ENCODE measurements around the gene MAPK8. TPM values are rescaled to one million over a fixed set of nuclear protein-coding genes. Genes with fewer than 3 reads are reported as not detected.

MAPK8 gene
- total RNA-seq, 1 donor from 2014 or later: 43.2 TPM

DNA sequence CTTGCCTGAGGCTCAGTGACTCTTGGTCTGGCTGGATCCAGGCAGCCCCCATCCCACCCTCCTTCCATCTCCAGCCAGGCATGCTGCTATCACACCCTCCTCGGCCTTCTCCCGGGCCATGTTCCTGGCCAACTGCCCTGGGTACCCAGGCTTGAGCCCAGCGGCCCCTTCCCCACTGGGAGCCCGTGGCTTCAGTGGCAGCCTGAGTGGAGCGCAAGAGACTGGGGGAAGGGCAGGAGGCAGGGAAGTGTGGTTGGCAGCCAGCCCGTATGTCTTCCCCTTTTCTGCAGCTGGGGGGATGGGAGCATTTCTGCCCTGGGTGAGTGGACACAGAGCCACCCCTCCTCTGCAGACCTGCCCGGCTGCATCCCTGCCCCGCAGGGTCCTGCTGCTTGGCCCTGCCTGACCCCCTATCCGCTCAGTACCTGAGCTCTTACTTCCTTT lies 149.9 kb downstream of the MAPK8 start:
- H3K36me3 ChIP-seq (ENCODE audit: control insufficient read depth, insufficient read depth, low read length): peaks cover 7% of the 10 kb centered on the region
- FAIRE-seq: no peak
- no peaks in the 10 kb centered on the region for H3K27me3 ChIP-seq (ENCODE audit: control insufficient read depth, insufficient read depth, low read length)
- no peak for DNase-seq (ENCODE audit: low read depth)
- TF ChIP-seq, protein P1, sequence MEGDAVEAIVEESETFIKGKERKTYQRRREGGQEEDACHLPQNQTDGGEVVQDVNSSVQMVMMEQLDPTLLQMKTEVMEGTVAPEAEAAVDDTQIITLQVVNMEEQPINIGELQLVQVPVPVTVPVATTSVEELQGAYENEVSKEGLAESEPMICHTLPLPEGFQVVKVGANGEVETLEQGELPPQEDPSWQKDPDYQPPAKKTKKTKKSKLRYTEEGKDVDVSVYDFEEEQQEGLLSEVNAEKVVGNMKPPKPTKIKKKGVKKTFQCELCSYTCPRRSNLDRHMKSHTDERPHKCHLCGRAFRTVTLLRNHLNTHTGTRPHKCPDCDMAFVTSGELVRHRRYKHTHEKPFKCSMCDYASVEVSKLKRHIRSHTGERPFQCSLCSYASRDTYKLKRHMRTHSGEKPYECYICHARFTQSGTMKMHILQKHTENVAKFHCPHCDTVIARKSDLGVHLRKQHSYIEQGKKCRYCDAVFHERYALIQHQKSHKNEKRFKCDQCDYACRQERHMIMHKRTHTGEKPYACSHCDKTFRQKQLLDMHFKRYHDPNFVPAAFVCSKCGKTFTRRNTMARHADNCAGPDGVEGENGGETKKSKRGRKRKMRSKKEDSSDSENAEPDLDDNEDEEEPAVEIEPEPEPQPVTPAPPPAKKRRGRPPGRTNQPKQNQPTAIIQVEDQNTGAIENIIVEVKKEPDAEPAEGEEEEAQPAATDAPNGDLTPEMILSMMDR (IDR thresholded peaks at IDR 0.05; ENCODE audit: insufficient read depth, low read length, severe bottlenecking): no peak
- no peak overlapping the region for H3K4me3 ChIP-seq (ENCODE audit: low read depth, low read length)

DNA sequence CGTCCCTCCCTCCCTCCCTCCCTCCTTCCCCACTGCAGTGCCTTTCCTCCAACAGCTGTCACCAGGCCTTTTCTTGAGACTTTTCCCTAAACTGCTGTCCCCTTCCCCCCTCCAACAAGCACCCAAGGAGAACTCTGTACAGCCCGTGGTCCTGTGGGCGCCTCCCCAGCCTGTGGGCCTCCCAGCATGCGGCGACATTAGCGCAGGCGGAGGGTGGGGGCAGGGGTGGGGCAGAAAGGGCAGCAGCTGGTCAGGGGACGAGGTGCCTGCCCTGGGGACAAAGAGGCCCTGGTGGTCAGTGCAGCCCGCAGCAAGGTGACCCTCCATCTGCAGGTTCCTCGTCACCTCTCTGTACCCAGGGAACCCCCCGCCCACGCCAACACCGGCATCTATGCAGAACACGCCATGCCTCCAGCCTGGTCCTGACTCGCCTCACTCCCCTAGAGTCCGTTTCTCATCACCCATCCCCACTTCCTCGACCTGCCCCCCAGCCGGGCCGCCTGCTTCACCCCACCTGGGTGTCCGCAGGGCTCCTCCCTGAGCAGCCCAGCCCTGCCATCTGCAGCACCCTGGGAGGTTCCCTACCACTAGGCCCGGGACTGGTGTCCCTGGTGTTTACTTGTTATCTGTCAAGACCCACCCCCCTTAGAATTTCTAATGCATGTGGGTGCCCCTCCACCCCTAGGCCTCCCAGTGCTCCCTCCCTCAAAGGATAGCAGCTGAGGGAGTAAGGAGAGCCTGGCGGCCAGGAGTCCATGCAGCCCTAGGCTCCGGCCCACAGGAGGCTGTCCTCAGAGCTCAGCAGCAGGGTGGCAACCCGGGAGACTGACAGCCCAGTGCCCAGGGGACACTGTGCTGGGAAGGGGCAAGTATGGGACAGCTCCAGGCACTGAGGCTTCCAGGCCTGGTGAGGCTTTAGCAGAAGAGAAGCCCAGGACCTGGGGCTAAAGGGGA lies 150.6 kb downstream of the MAPK8 start:
- Histone ChIP-seq H3K27me3 (ENCODE audit: control insufficient read depth, insufficient read depth, low read length) (no peaks in the 10 kb centered on the region), H3K36me3 (ENCODE audit: control insufficient read depth, insufficient read depth, low read length) (peaks cover 7% of the 10 kb centered on the region), H3K4me3 (ENCODE audit: low read depth, low read length) (no peak overlapping the region)
- TF ChIP-seq, protein P1 (IDR thresholded peaks at IDR 0.05; ENCODE audit: insufficient read depth, low read length, severe bottlenecking): no peak
- DNase-seq (ENCODE audit: low read depth): no peak
- FAIRE-seq: no peak

DNA sequence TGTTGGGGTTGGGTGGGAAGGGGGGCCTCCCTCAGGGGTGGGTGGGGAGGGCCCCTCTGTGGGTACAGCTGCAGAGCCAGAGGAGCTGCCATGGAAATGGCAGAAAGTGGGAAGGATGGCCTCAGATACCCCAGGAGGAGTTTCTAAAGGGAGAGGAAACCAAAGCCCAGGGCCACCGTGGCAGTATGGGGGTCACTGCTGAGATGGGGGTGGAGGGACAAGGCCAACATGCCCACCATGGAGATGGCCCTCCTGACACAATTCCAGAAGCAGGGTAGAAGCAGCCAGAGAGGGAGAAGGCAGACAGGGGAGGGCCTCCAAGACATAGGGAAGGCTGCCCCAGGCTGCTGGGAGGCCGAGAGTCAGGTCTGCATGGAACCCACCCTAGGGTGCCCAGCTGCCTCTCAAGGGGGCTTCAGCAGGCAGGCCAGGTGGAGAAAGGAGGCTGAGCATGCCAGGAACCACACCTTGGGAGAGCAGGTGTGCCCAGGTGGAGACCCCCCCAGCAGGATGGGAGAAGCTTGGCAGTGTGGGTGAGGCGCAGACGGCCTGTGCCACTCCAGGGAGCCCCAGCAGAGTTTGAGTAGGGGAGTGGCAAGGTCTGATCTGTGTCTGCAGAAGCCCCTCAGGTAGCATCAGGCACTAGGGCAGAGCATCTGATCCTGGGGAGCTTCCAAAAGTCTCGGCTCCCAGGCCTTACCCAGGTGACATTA lies 151.6 kb downstream of the MAPK8 start:
- FAIRE-seq (peak; percentile 43), DNase-seq (ENCODE audit: low read depth) (no peak)
- no peak overlapping the region for H3K4me3 ChIP-seq (ENCODE audit: low read depth, low read length)
- no peaks in the 10 kb centered on the region for H3K27me3 ChIP-seq (ENCODE audit: control insufficient read depth, insufficient read depth, low read length)
- peaks cover 6% of the 10 kb centered on the region for H3K36me3 ChIP-seq (ENCODE audit: control insufficient read depth, insufficient read depth, low read length)
- TF ChIP-seq, protein P1 (IDR thresholded peaks at IDR 0.05; ENCODE audit: insufficient read depth, low read length, severe bottlenecking): no peak

DNA sequence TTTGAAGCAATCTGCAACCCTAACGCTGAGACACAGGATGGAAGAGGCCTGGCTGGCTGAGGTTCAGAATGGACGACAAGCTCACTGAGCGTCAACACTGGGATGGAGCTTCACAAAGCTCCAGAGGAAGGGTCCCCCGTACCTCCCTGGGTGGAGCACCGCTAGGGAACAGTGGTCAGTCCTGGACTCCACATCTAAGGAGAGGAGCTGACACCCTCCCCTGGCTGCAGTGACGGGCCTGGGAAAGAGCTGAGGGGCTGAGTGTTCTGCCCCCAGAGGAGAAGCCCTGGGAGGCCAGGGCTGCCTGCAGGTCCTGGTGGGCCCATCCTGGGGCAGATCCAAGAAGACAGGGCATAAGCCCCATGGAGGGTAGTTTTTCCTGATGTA lies 152.2 kb downstream of the MAPK8 start:
- Histone ChIP-seq H3K4me3 (ENCODE audit: low read depth, low read length) (no peak overlapping the region), H3K36me3 (ENCODE audit: control insufficient read depth, insufficient read depth, low read length) (peaks cover 6% of the 10 kb centered on the region), H3K27me3 (ENCODE audit: control insufficient read depth, insufficient read depth, low read length) (no peaks in the 10 kb centered on the region)
- DNase-seq (ENCODE audit: low read depth): no peak
- no peak for FAIRE-seq
- TF ChIP-seq, protein P1 (IDR thresholded peaks at IDR 0.05; ENCODE audit: insufficient read depth, low read length, severe bottlenecking): no peak

DNA sequence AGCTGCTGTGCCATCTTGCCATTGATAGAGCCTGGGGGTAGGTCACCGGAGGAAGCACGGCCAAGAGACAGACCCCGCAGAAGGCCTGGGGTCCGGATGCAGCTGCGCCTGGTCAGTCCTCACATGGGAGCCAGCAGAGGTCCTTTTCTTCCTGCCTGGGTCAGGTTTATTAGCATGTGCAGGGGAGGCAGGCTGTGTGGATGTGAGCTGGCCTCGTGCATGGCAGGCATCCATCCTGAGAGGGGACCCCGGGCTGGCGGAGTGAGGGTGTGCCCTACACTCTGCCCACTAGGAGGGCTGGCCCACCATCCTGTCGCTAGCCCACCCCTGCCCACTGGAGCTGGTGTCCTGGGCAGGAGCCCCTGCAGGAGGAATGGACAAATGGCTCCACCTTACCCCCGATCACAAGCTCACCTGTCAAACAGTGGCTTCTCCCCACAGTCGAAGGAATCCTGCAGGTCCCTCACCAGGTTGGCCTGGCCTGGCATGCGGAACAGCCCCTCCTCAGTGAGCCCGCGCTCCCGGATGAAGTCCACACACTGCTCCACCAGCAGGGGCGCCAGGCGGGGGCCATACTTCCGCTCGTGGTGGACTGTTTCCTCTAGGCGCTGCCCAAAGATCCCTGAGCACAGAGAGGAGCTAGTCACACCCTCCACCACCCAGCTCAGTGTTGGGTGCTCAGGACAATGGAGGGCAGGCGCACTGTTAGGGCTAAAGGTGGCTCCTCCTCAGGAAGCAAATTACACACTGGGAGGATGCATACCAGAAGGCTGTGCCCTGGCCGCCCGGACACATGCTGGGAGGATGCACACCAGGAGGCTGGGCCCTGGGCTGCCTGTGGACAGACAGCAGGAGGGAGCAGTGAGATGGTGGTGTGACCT lies 153.0 kb downstream of the MAPK8 start:
- no peak for DNase-seq (ENCODE audit: low read depth)
- Histone ChIP-seq H3K27me3 (ENCODE audit: control insufficient read depth, insufficient read depth, low read length) (no peaks in the 10 kb centered on the region), H3K4me3 (ENCODE audit: low read depth, low read length) (no peak overlapping the region), H3K36me3 (ENCODE audit: control insufficient read depth, insufficient read depth, low read length) (peaks cover 4% of the 10 kb centered on the region)
- FAIRE-seq: no peak
- TF ChIP-seq, protein P1 (IDR thresholded peaks at IDR 0.05; ENCODE audit: insufficient read depth, low read length, severe bottlenecking): no peak
